Stimulated activated CD8-positive, alpha-beta memory T cell treated with anti-CD3 and anti-CD28 coated beads, Interleukin-2, amount 100 ng/mL, for 48 hours (primary cell): ENCODE results near the gene FOXJ2.
"Not testable (repeated sequence)": the region's sequence is repeated elsewhere in the genome, so short reads cannot be mapped to it uniquely, and the experiment has no call there.

Experiments used
- DNase-seq, 2 donors: peaks; one replicate each; pipeline ENCODE4 v3.0.0-alpha.2; 2020; ENCODE audit warnings: low read depth in 2 of 2

The FOXJ2 gene

GRCh38 chr12:8032242-8033152 is at the start of gene FOXJ2:
FOXJ2 (plus strand) TSS chr12:8032716; CDS start chr12:8039833, 7,117 bp downstream.
- peak; percentile 62 to 64 for DNase-seq

DNA sequence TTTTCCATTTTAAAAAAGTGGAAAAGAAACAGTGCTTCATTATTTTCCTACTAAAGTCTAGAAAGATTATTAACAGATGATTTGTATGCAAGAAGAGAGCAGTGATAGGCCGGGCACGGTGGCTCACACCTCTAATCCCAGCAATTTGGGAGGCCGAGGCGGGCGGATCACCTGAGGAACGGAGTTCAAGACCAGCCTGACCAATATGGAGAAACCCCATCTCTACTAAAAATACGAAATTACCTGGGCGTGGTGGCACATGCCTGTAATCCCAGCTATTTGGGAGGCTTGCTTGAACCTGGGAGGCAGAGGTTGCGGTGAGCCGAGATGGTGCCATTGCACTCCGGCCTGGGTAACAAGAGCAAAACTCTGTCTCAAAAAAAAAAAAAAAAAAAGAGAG is 49.5 kb upstream of the FOXJ2 start:
- DNase-seq: not testable (repeated sequence)

- not testable (repeated sequence) for DNase-seq
Observed at GRCh38 chr12:7983460-7983859, 49.1 kb upstream of the FOXJ2 start.

DNA sequence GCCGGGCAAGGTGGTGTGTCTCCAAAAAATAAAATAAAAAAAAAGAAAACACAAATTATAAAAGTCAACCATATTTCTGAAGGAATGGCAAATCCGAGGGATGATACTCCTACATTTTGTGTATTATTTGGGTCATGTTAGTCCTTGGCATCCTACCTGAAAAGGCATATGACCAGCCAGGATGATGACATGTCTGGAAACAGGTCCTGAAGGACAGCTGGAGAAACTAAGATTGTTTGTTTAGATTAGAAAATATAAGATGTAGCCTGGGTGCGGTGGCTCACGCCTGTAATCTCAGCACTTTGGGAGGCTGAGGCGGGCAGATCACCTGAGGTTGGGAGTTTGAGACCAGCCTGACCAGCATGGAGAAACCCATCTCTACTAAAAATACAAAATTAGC is 47.6 kb upstream of the FOXJ2 start:
- no peak for DNase-seq

DNA sequence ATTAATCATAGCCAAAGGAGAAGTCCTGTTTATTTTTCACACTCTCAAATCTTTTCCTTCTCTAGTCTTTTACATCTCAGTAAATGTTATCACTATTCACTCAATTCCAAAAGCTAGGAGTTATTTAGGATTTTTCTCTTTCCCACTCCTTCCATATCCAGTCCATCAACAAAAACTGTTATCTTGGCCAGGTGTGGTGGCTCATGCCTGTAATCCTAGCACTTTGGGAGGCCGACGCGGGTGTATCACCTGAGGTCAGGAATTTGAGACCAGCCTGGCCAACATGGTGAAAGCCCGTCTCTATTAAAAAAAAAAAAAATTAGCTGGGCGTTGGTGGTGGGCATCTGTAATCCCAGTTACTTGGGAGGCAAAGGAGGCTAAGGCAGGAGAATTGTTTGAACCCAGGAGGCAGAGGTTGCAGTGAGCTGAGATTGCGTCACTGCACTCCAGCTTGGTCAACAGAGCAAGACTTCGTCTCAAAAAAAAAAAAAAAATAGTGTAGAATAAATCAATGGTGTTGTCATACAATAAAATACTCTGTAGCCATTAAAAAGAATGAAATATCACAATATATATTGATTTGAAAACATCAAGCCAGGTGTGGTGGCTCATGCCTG is 46.6 kb upstream of the FOXJ2 start:
- DNase-seq: no peak

GRCh38 chr12:7989827-7990491 is 42.6 kb upstream of the FOXJ2 start:
- DNase-seq: peak; percentile 51 to 62

DNA sequence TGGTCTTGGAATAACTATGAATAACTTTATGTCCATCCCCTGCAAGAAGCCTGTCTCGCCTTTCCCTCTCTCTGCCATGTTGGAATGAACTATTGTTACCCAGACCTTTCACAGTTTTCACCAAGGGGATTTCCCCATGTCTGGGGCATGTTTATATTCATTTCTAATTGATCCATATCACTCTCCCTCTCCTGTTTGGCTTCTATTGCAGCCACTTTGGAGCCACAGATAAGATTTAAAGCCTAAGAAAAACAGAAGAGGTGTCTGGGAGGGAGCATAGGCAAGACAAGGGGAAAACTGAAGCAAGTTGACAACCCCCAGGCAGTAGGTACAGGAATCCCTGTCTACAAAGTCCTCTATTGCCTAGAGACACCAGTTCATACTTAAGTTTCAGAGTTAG is 41.0 kb upstream of the FOXJ2 start:
- DNase-seq: no peak

- DNase-seq: no peak
Observed at GRCh38 chr12:7994731-7995205, 37.7 kb upstream of the FOXJ2 start.

DNA sequence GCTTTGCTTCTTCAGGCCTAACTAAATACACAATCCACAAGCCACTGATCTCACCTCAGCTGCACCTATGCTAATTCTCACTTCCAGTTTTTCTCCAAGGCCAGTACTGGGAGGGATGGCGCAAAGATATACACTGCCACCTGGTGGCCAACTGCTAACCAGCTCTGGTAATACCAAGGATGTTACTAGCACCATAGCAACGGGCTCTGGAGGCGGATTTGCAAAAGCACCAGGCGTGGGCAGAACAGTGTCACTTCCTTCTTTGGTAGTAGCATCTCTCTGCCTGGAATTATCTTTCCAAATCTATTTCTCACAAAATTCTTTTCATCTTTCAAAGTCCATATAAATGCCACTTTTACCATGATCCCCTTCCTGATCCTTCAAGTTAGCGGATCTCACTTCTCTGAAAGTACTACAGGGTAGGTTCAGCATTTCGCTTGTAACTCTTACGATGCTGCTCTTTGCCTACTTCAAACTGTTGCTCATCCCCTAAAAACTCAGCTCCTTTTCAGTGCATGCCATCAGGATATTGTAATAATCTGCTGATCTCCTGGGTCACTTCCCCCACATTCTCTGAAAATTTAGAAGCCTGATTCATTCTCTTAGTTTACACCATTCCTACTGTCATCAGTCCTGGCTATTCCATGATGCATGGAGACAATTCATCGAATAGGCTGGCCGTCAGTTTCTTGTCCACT is 37.1 kb upstream of the FOXJ2 start:
- peak; percentile 44 to 74 for DNase-seq

DNA sequence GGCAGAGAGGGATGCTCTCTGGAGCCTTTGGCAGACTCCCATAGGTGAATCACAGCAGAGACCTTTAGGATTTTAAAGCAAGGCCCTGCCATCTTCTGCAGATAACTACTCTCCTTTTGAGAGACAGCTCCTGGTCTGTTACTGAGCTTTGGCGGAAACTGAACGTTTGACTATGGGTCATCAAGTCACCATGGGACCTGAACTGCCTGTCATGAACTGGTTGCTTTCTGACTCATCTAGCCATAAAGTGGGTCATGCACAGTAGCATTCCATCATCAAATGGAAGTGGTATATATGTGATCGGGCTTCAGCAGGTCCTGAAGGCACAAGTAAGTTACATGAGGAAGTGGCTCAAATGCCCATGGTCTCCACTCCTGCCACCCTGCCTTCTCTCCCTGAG is 31.7 kb upstream of the FOXJ2 start:
- DNase-seq: not testable (repeated sequence)

DNA sequence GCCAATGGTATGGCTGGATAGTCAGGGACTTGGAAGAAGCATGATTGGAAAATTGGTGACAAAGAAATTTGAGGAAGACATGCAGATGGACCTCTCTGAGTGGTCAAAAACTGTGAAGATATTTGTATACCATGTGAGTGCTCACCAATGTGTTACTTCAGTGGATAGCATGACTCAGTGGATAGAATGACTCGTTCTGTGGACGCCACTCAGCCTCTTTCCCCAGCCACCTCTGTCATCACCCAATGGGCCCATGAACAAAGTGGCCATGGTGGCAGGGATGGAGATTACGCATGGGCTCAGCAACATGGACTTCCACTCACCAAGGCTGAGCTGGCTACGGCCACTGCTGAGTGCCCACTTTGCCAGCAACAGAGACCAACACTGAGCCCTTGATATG is 31.0 kb upstream of the FOXJ2 start:
- not testable (repeated sequence) for DNase-seq

- not testable (repeated sequence) for DNase-seq
Observed at GRCh38 chr12:8004897-8005296, 27.6 kb upstream of the FOXJ2 start.

DNA sequence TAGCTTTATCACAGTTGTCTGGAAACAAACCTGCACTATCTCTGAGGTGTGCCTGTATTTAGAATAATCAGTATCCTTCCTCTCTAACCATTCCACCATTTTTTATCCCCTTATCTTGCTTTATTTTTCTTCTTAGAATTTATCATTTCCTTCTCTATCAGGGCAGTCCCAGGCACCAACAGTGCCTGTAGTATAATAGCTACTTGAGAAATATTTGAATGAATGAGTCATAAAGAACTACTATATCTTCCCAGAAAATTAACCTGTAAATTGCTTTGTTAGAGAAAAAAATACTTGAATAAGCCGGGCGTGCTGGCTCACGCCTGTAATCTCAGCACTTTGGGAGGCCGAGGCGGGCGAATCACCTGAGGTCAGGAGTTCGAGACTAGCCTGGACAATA is 21.2 kb upstream of the FOXJ2 start:
- no peak for DNase-seq

DNA sequence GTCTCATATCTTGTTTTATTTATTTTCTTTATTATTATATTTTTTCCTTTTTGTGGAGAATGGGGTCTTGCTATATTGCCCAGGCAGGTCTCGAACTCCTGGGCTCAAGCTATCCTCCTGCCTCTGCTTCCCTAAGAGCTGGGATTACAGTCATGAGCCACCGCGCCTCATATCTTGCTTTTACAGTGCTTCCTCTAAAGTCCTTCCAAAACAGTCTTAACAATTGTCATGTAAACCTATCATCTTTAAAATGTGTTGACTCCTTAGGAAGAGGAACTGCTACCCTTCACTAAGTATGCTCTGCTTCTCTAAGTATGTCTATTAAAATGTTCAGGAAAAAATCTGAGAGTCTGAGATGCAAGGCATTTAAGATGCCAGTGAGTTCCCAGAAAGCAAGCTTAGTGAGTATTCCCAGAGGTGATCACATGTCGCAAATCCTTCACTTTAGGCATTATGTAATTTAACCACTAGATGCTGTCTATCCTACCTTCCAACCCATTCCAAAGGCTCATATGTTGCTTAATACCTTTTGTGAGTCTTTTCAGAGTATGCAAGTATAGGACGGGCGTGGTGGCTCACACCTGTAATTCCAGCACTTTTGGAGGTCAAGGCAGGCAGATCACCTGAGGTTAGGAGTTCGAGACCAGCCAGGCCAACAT is 19.7 kb upstream of the FOXJ2 start:
- no peak for DNase-seq

DNA sequence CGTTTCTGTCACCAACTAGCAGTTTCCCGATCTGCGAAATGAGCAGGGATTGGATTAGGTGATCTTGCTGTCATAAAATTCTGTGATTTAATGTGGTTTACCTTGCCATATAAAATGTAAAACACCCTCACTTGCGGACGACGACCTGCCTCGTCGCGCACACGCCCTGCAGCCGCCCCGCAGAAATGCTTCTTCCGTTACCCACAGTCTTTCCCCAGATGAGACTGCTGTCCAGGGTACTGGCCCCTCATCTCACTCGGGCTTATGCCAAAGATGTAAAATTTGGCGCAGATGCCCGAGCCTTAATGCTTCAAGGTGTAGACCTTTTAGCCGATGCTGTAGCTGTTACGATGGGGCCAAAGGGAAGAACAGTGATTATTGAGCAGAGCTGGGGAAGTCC is 17.7 kb upstream of the FOXJ2 start:
- DNase-seq: no peak

- not testable (repeated sequence) for DNase-seq
Observed at GRCh38 chr12:8018213-8018612, 14.3 kb upstream of the FOXJ2 start.

DNA sequence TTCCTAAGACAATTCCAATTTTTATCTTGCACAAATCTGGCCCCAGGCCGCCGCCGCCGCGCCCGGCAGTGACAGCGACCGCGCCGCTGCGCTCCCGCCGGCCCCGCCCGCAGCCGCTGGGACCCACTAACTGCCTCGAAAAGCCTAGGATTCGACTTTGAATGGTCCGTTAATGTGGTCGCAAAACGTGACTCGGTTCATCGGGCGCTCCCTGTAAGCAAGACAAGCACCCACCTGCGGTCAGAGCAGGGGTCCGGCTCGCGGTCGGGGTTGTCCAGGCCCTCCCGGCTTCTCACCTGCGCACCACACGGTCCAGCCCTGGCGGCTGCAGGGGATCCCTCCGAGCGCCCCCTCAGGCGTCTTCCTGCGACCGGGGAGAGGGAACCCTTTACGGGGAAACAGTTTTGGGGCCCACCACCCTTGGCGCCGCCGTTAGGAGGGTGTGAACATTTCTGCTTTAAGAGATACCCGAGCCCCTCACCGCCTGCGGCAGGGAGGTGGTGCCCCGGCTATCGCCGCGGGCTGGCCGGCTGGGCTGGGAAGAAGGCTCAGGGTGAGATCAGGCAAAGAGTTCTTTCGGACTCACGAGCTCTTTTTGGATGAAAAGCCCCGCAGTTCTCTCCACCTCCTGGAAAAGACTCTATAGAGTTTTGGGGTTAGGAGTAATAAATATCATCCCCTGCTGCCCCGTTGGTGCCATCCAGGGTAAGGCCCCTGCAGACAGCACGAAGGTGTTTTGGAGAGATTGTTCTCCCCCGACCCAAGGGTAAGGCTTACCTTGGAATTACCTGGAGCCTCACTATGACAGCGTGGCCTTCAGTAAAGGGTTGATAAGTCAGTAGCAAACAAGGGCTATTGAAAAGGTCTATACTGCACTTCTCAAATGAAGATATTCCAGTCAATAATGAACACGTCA is 13.6 kb upstream of the FOXJ2 start:
- DNase-seq: no peak

GRCh38 chr12:8026291-8026900 is 6.1 kb upstream of the FOXJ2 start:
- peak; percentile 84 to 92 for DNase-seq

GRCh38 chr12:8027856-8028255 is 4.7 kb upstream of the FOXJ2 start:
- DNase-seq: no peak

GRCh38 chr12:8028267-8028666 is 4.2 kb upstream of the FOXJ2 start:
- DNase-seq: no peak
